HCT116 (cell line): ENCODE measurements around the gene ADCK1.

Experiments used
- TCF7L2 ChIP-seq: IDR thresholded peaks from 2 replicates; pipeline ENCODE4 v1.7.0; 2011; ENCODE audit warnings: borderline replicate concordance, inconsistent platforms; ENCODE audit not compliant: insufficient read depth, insufficient read length; ENCODE audit errors: extremely low read depth
- TF ChIP-seq, protein P1 (sequence below), 3 experiments: fragments of 200-600 bp in 1 of 3; sonication (generic) in 1 of 3; IDR thresholded peaks in 2 of 3; conservative IDR thresholded peaks in 1 of 3; 2 replicates each; pipeline ENCODE4 v1.5.1; 2012 to 2017; ENCODE audit warnings: low read depth in 2 of 3, low read length in 2 of 3, antibody characterized with exemption in 1 of 3, borderline replicate concordance in 1 of 3, control low read depth in 1 of 3, mild to moderate bottlenecking in 1 of 3, mixed read lengths in 1 of 3, mixed run types in 1 of 3, moderate library complexity in 1 of 3; ENCODE audit not compliant: insufficient read depth in 1 of 3

DNA sequence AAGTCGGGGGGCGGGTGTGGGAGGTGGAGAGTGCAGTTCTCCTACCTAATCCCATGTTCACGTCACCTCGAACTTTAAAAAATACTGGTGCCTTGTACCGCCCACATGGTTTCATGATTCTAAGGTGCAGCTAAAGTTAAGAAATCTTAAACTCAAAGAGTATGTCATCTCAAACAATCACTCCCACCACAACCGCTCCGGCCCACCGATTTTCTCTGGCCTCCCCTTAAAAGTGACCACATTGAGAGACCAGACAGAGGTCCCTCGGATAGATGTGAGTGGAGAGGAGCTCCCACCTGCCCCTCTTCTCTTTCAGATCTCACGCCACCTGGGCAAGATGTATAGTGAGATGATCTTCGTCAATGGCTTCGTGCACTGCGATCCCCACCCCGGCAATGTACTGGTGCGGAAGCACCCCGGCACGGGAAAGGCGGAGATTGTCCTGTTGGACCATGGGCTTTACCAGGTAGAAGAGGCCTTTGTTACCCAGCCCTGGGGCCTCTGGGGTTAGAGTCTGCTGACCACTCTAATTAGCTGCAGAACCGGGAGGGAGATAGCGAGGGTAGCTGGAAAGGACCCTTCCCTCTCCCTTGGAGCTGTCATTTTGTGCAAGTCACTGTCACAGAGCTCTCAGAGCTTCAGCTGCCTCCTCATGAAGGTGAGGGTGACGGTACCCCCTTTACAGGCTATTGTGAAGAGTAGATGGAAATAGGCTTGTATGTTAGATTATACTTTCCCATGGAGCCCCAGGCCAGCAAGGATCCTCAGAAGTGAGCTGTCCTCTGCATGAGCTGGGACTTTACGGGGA is 124.4 kb downstream of the ADCK1 start:
- no peak for TF ChIP-seq TCF7L2
- TF ChIP-seq, protein P1, sequence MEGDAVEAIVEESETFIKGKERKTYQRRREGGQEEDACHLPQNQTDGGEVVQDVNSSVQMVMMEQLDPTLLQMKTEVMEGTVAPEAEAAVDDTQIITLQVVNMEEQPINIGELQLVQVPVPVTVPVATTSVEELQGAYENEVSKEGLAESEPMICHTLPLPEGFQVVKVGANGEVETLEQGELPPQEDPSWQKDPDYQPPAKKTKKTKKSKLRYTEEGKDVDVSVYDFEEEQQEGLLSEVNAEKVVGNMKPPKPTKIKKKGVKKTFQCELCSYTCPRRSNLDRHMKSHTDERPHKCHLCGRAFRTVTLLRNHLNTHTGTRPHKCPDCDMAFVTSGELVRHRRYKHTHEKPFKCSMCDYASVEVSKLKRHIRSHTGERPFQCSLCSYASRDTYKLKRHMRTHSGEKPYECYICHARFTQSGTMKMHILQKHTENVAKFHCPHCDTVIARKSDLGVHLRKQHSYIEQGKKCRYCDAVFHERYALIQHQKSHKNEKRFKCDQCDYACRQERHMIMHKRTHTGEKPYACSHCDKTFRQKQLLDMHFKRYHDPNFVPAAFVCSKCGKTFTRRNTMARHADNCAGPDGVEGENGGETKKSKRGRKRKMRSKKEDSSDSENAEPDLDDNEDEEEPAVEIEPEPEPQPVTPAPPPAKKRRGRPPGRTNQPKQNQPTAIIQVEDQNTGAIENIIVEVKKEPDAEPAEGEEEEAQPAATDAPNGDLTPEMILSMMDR (IDR thresholded peaks at IDR 0.05 in 2 of 3, conservative IDR thresholded peaks at IDR 0.05 in 1 of 3; ENCODE audit: borderline replicate concordance in 1 of 3, insufficient read depth in 1 of 3, low read depth in 2 of 3, low read length in 2 of 3): no peak
